Spinal cord (tissue), 10 donors: ENCODE results near the gene SERPINB12. TPM values are rescaled to one million over a fixed set of nuclear protein-coding genes. Genes with fewer than 3 reads are reported as not detected.

Experiments used
- DNase-seq, 6 donors: peaks; one replicate each; pipeline versions ENCODE4 v3.0.0 to v3.0.0-alpha.2; 2013 to 2015; ENCODE audit warnings: low spot score in 6 of 6, low read depth in 4 of 6
- H3K27ac ChIP-seq: one replicate; pipeline ENCODE4 v1.5.1; 2013; ENCODE audit warnings: low read depth, low read length, control low read depth
- H3K27me3 ChIP-seq: one replicate; pipeline ENCODE4 v1.6.1; 2013; ENCODE audit warnings: low read length; ENCODE audit not compliant: control insufficient read depth, insufficient read depth
- H3K36me3 ChIP-seq: one replicate; pipeline ENCODE4 v1.6.1; 2013; ENCODE audit warnings: low read length; ENCODE audit not compliant: control insufficient read depth, insufficient read depth
- H3K4me1 ChIP-seq: one replicate; pipeline ENCODE4 v1.6.1; 2013; ENCODE audit warnings: low read length; ENCODE audit not compliant: control insufficient read depth, insufficient read depth
- H3K4me3 ChIP-seq: one replicate; pipeline ENCODE4 v1.5.1; 2013; ENCODE audit warnings: low read depth, low read length, control low read depth
- H3K9me3 ChIP-seq: one replicate; pipeline ENCODE4 v1.6.1; 2013; ENCODE audit warnings: low read length; ENCODE audit not compliant: control insufficient read depth, insufficient read depth
- WGBS: methylation state at CpG from one replicate; pipeline ENCODE4 v1.1.5; 2013; ENCODE audit warnings: missing lambda C conversion rate; ENCODE audit not compliant: insufficient coverage; 5-methylcytosine and 5-hydroxymethylcytosine counted together
- polyA plus RNA-seq, 2 donors: library from polyadenylated mRNA; unstranded; fragments of 120-200 nt; gene quantifications; one replicate each; pipeline ENCODE4 v1.2.1, GENCODE V29; 2013; ENCODE audit not compliant: insufficient read length in 2 of 2
- total RNA-seq, 2 donors: library from RNA; depleted of rRNA in 1 of 2; stranded (reverse); fragments of 120-200 nt in 1 of 2; fragments of >200 nt in 1 of 2; gene quantifications; one replicate each; pipeline versions ENCODE4 v1.2.3 to v1.2.4, GENCODE V29; 2013 to 2014
- donor health status: healthy.

The SERPINB12 gene
- total and polyA plus RNA-seq, 4 donors = not detected

DNA sequence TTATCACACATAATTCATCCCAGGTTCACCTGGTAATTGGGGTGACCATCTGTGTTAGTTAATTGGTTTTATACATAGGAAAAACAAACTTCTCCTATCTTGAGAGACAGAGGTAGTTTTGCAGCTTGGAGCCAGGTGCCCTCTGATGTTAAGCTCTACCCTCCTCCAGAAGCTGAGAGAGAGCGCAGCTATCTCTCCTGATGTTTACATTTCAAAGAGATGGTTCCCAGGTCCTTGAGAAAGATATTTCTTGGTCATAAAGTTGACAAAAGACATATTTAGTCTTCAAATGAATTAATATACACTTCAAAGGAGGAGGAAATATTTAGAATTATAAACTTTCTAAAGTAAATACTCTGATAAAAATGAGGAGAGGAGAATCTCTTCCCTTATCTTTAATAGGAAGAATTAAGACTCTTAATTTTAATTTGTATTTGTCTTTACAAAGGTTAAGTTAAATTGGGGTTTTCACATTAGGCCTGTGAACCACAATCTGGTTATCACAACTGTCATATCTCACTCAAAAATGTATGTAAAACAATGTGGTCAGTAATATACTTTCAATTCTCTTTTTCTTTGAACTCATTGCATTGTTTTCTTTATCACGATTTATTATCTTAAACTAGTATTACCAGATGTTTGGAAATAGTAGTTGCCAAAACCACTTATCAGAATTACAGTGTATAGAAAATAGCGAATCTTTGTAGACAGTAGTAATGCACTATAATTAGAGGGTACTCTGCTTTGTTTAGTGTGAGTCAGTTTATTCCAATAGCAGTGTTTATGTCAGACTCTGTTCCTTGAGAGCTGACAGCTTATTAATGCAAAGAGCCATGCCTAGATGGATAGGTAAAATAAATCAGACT is 75.1 kb downstream of the SERPINB12 start:
- H3K4me3 ChIP-seq = no peak overlapping the region
- WGBS = no CpG with 5 or more reads among the region's 3 CpGs
- no peaks in the 10 kb centered on the region for H3K4me1 ChIP-seq
- H3K27me3 ChIP-seq = no peaks in the 10 kb centered on the region
- no peak for DNase-seq
- no peaks in the 10 kb centered on the region for H3K9me3 ChIP-seq
- no peak overlapping the region for H3K27ac ChIP-seq
- no peaks in the 10 kb centered on the region for H3K36me3 ChIP-seq

DNA sequence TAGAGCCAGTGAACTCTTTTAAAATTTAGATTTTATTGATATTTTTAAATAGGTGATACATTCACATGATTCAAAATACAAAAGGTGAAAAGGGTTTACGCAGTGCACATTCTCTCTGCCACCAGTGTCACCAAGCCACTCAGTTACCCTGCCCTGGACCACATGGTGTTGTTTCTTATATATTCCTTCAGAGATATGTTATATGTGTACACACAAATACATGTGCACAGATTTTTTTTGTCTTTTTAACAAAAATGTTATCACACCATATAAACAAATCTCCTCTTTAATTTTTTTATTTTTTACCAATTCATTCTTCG is 75.7 kb downstream of the SERPINB12 start:
- H3K27ac ChIP-seq = no peak overlapping the region
- no peaks in the 10 kb centered on the region for H3K4me1 ChIP-seq
- H3K4me3 ChIP-seq = no peak overlapping the region
- no peak for DNase-seq
- no peaks in the 10 kb centered on the region for H3K36me3 ChIP-seq
- no CpG with 5 or more reads among the region's 2 CpGs for WGBS
- H3K27me3 ChIP-seq = no peaks in the 10 kb centered on the region
- H3K9me3 ChIP-seq = no peaks in the 10 kb centered on the region

Other genes starting within 250 kb of the SERPINB12 start
- gene BCL2, start 222.6 kb upstream of the SERPINB12 start, total RNA-seq = 10 to 100 TPM; 14.4 to 34.4 TPM
- 10 to 100 TPM; 19.4 to 28.1 TPM for gene BCL2, start 222.6 kb upstream of the SERPINB12 start, polyA plus RNA-seq
- gene KDSR, start 175.2 kb upstream of the SERPINB12 start, total RNA-seq = 10 to 100 TPM; 31.3 to 31.5 TPM
- gene KDSR, start 175.2 kb upstream of the SERPINB12 start, polyA plus RNA-seq = 10 to 100 TPM; 33.8 to 39.1 TPM
- gene VPS4B, start 119.9 kb upstream of the SERPINB12 start, total RNA-seq = 10 to 100 TPM; 40.6 to 60.3 TPM
- gene VPS4B, start 119.9 kb upstream of the SERPINB12 start, polyA plus RNA-seq = 10 to 100 TPM; 32.6 to 38.1 TPM
- gene SERPINB5, start 65.4 kb upstream of the SERPINB12 start, total RNA-seq = under 1 TPM in 1 of 2 donors, not detected in 1; 0.20 TPM
- not detected for gene SERPINB5, start 65.4 kb upstream of the SERPINB12 start, polyA plus RNA-seq
- not detected for gene SERPINB13, start 45.0 kb downstream of the SERPINB12 start, total RNA-seq
- gene SERPINB13, start 45.0 kb downstream of the SERPINB12 start, polyA plus RNA-seq = not detected
- not detected for gene SERPINB4, start 101.9 kb downstream of the SERPINB12 start, total RNA-seq
- not detected for gene SERPINB4, start 101.9 kb downstream of the SERPINB12 start, polyA plus RNA-seq
- not detected for gene SERPINB3, start 119.5 kb downstream of the SERPINB12 start, total RNA-seq
- not detected for gene SERPINB3, start 119.5 kb downstream of the SERPINB12 start, polyA plus RNA-seq
- not detected for gene SERPINB11, start 160.6 kb downstream of the SERPINB12 start, total RNA-seq
- not detected for gene SERPINB11, start 160.6 kb downstream of the SERPINB12 start, polyA plus RNA-seq
- not detected for gene SERPINB7, start 233.0 kb downstream of the SERPINB12 start, total RNA-seq
- gene SERPINB7, start 233.0 kb downstream of the SERPINB12 start, polyA plus RNA-seq = not detected